ENCODE measurements around the gene SGPL1. TPM values are rescaled to one million over a fixed set of nuclear protein-coding genes. Genes with fewer than 3 reads are reported as not detected.
A peak's percentile ranks its signal among the peaks of the same experiment; 100 is the strongest.
"Not testable (repeated sequence)": the region's sequence is repeated elsewhere in the genome, so short reads cannot be mapped to it uniquely, and the experiment has no call there.

SGPL1 gene
- 3.4 TPM for polyA plus RNA-seq (2012; ENCODE audit: low read depth, missing spikeins)

GRCh38 chr10:70815504-70816219, at the start of gene SGPL1:
Gene SGPL1 (plus strand): TSS chr10:70815948. CDS start chr10:70816854, 906 bp downstream.
- DNase-seq (ENCODE audit: insufficient read length, low spot score) (peak; percentile 99), FAIRE-seq (peak; percentile 97)
- TF ChIP-seq PAX5 (IDR thresholded peaks at IDR 0.05; ENCODE audit: insufficient read depth, low read length, severe bottlenecking) (peak; percentile 89), POLR2AphosphoS5 (IDR thresholded peaks at IDR 0.05; ENCODE audit: low read depth, low read length) (no peak), SPI1 (IDR thresholded peaks at IDR 0.05; ENCODE audit: low read depth, low read length) (no peak), POLR2A (IDR thresholded peaks at IDR 0.05; ENCODE audit: low read depth, low read length) (no peak), TAF1 (IDR thresholded peaks at IDR 0.05; ENCODE audit: low read depth, low read length) (no peak)

GRCh38 chr10:70768026-70768685, 47.6 kb upstream of the SGPL1 start:
- not testable (repeated sequence) for DNase-seq (ENCODE audit: insufficient read length, low spot score); FAIRE-seq

- no peak for FAIRE-seq
- TF ChIP-seq POU2F2 (IDR thresholded peaks at IDR 0.05; ENCODE audit: low read depth, low read length) (no peak), TAF1 (IDR thresholded peaks at IDR 0.05; ENCODE audit: low read depth, low read length) (no peak), POLR2A (IDR thresholded peaks at IDR 0.05; ENCODE audit: low read depth, low read length) (no peak), SPI1 (IDR thresholded peaks at IDR 0.05; ENCODE audit: low read depth, low read length) (no peak), POLR2AphosphoS5 (IDR thresholded peaks at IDR 0.05; ENCODE audit: low read depth, low read length) (no peak), PAX5 (IDR thresholded peaks at IDR 0.05; ENCODE audit: insufficient read depth, low read length, severe bottlenecking) (no peak)
- DNase-seq (ENCODE audit: insufficient read length, low spot score) = no peak
Measured at GRCh38 chr10:70769121-70769520, 46.6 kb upstream of the SGPL1 start.

GRCh38 chr10:70770001-70770400, 45.7 kb upstream of the SGPL1 start:
- DNase-seq (ENCODE audit: insufficient read length, low spot score) (no peak), FAIRE-seq (no peak)
- TF ChIP-seq SPI1 (IDR thresholded peaks at IDR 0.05; ENCODE audit: low read depth, low read length) (no peak), TAF1 (IDR thresholded peaks at IDR 0.05; ENCODE audit: low read depth, low read length) (no peak), POLR2A (IDR thresholded peaks at IDR 0.05; ENCODE audit: low read depth, low read length) (no peak), POLR2AphosphoS5 (IDR thresholded peaks at IDR 0.05; ENCODE audit: low read depth, low read length) (no peak), PAX5 (IDR thresholded peaks at IDR 0.05; ENCODE audit: insufficient read depth, low read length, severe bottlenecking) (no peak)

GRCh38 chr10:70770516-70770915, 45.2 kb upstream of the SGPL1 start:
- FAIRE-seq; DNase-seq (ENCODE audit: insufficient read length, low spot score): not testable (repeated sequence)

GRCh38 chr10:70771311-70772194, 44.2 kb upstream of the SGPL1 start:
- FAIRE-seq (no peak), DNase-seq (ENCODE audit: insufficient read length, low spot score) (no peak)
- TF ChIP-seq PAX5 (IDR thresholded peaks at IDR 0.05; ENCODE audit: insufficient read depth, low read length, severe bottlenecking) (no peak), POLR2AphosphoS5 (IDR thresholded peaks at IDR 0.05; ENCODE audit: low read depth, low read length) (no peak), POU2F2 (IDR thresholded peaks at IDR 0.05; ENCODE audit: low read depth, low read length) (no peak), TAF1 (IDR thresholded peaks at IDR 0.05; ENCODE audit: low read depth, low read length) (no peak), POLR2A (IDR thresholded peaks at IDR 0.05; ENCODE audit: low read depth, low read length) (no peak), SPI1 (IDR thresholded peaks at IDR 0.05; ENCODE audit: low read depth, low read length) (no peak)

GRCh38 chr10:70772627-70773026, 43.1 kb upstream of the SGPL1 start:
- FAIRE-seq = no peak
- TF ChIP-seq POLR2A (IDR thresholded peaks at IDR 0.05; ENCODE audit: low read depth, low read length) (no peak), POLR2AphosphoS5 (IDR thresholded peaks at IDR 0.05; ENCODE audit: low read depth, low read length) (no peak), TAF1 (IDR thresholded peaks at IDR 0.05; ENCODE audit: low read depth, low read length) (no peak), POU2F2 (IDR thresholded peaks at IDR 0.05; ENCODE audit: low read depth, low read length) (no peak)
- DNase-seq (ENCODE audit: insufficient read length, low spot score) = no peak

GRCh38 chr10:70773461-70773860, 42.3 kb upstream of the SGPL1 start:
- DNase-seq (ENCODE audit: insufficient read length, low spot score) (no peak), FAIRE-seq (no peak)
- TF ChIP-seq POU2F2 (IDR thresholded peaks at IDR 0.05; ENCODE audit: low read depth, low read length) = no peak
- no peak for TF ChIP-seq TAF1 (IDR thresholded peaks at IDR 0.05; ENCODE audit: low read depth, low read length)
- no peak for TF ChIP-seq PAX5 (IDR thresholded peaks at IDR 0.05; ENCODE audit: insufficient read depth, low read length, severe bottlenecking)
- TF ChIP-seq SPI1 (IDR thresholded peaks at IDR 0.05; ENCODE audit: low read depth, low read length) = no peak
- TF ChIP-seq POLR2AphosphoS5 (IDR thresholded peaks at IDR 0.05; ENCODE audit: low read depth, low read length) = no peak
- TF ChIP-seq POLR2A (IDR thresholded peaks at IDR 0.05; ENCODE audit: low read depth, low read length) = no peak

- TF ChIP-seq POU2F2 (IDR thresholded peaks at IDR 0.05; ENCODE audit: low read depth, low read length) (no peak), SPI1 (IDR thresholded peaks at IDR 0.05; ENCODE audit: low read depth, low read length) (no peak), TAF1 (IDR thresholded peaks at IDR 0.05; ENCODE audit: low read depth, low read length) (no peak), POLR2A (IDR thresholded peaks at IDR 0.05; ENCODE audit: low read depth, low read length) (no peak), POLR2AphosphoS5 (IDR thresholded peaks at IDR 0.05; ENCODE audit: low read depth, low read length) (no peak), PAX5 (IDR thresholded peaks at IDR 0.05; ENCODE audit: insufficient read depth, low read length, severe bottlenecking) (no peak)
- no peak for FAIRE-seq
- no peak for DNase-seq (ENCODE audit: insufficient read length, low spot score)
Measured at GRCh38 chr10:70773965-70774809, 41.6 kb upstream of the SGPL1 start.

All from GM12891 (cell line).